ENCODE measurements around the gene CD300E. TPM values are rescaled to one million over a fixed set of nuclear protein-coding genes. Genes with fewer than 3 reads are reported as not detected.

CD300E gene
- polyA plus RNA-seq, 1 donor from 2014 or later, result not detected

- no peaks in the 10 kb centered on the region for H3K27me3 ChIP-seq (ENCODE audit: insufficient read depth, low read depth, low read length)
Observed at GRCh38 chr17:74658620-74659019, 35.1 kb upstream of the CD300E start.

DNA sequence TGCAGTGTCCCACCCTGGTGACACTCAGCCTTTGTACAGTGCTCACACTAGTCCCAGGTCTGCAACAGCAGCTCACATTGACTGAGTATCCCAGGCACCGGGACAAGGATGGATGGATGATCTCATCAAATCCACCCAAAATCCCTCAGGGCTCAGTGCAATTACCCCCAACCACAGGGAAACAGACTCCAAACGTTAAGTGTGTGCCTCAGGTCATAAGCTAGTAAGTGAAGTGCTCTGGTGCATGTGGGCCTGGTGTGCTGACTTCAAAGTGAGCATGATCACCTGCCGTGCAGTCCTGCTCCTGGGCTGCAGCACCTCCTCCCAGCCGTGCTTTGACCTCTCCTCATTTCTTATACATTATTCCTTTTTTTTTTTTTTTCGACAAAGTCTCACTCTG, 31.2 kb upstream of the CD300E start:
- H2AFZ ChIP-seq (ENCODE audit: low read depth, low read length), result no peak overlapping the region
- H3F3A ChIP-seq (ENCODE audit: insufficient read depth, low read length, poor library complexity, severe bottlenecking), result no peaks in the 10 kb centered on the region
- H3K4me2 ChIP-seq (ENCODE audit: low read length), result no peak overlapping the region
- peaks cover 12% of the 10 kb centered on the region for H3K27me3 ChIP-seq (ENCODE audit: insufficient read depth, low read depth, low read length)
- H3K9ac ChIP-seq (ENCODE audit: low read length), result no peak overlapping the region
- no peaks in the 10 kb centered on the region for H4K20me1 ChIP-seq (ENCODE audit: insufficient read depth)
- H3K4me3 ChIP-seq (ENCODE audit: low read length), result no peak overlapping the region
- no peaks in the 10 kb centered on the region for H3K9me2 ChIP-seq (ENCODE audit: insufficient read depth, low read length)
- no peaks in the 10 kb centered on the region for H3K36me3 ChIP-seq (ENCODE audit: insufficient read depth, low read length)
- H3K9me3 ChIP-seq (ENCODE audit: low read length), result no peaks in the 10 kb centered on the region
- no peak overlapping the region for H3K27ac ChIP-seq (ENCODE audit: low read length)
- H3K79me2 ChIP-seq (replicated peaks; ENCODE audit: insufficient read depth, low read length), result no peaks in the 10 kb centered on the region
- no peak for TF ChIP-seq MXI1 (conservative IDR thresholded peaks at IDR 0.05; ENCODE audit: poor library complexity, severe bottlenecking)
- no peak for TF ChIP-seq RAD21 (conservative IDR thresholded peaks at IDR 0.05)
- no peak for TF ChIP-seq REST (IDR thresholded peaks at IDR 0.05; ENCODE audit: borderline replicate concordance)
- no peak for TF ChIP-seq EP300 (conservative IDR thresholded peaks at IDR 0.05; ENCODE audit: poor library complexity, severe bottlenecking)
- TF ChIP-seq TAF1 (IDR thresholded peaks at IDR 0.05; ENCODE audit: low read depth), result no peak
- TF ChIP-seq POLR2AphosphoS5 (IDR thresholded peaks at IDR 0.05), result no peak
- TF ChIP-seq SMC3 (conservative IDR thresholded peaks at IDR 0.05; ENCODE audit: poor library complexity), result no peak
- TF ChIP-seq EZH2 (IDR thresholded peaks at IDR 0.05; ENCODE audit: borderline replicate concordance, insufficient read depth, low read length, poor library complexity, severe bottlenecking), result no peak

More at GRCh38 chr17:74658620-74659019, 35.1 kb upstream of the CD300E start:
- Histone ChIP-seq H3F3A (ENCODE audit: insufficient read depth, low read length, poor library complexity, severe bottlenecking) (no peaks in the 10 kb centered on the region), H4K20me1 (ENCODE audit: insufficient read depth) (no peaks in the 10 kb centered on the region), H2AFZ (ENCODE audit: low read depth, low read length) (no peak overlapping the region), H3K9me3 (ENCODE audit: low read length) (no peaks in the 10 kb centered on the region), H3K4me2 (ENCODE audit: low read length) (no peak overlapping the region), H3K79me2 (replicated peaks; ENCODE audit: insufficient read depth, low read length) (no peaks in the 10 kb centered on the region), H3K27ac (ENCODE audit: low read length) (no peak overlapping the region), H3K9ac (ENCODE audit: low read length) (no peak overlapping the region), H3K9me2 (ENCODE audit: insufficient read depth, low read length) (no peaks in the 10 kb centered on the region), H3K36me3 (ENCODE audit: insufficient read depth, low read length) (no peaks in the 10 kb centered on the region), H3K4me3 (ENCODE audit: low read length) (no peak overlapping the region)
- TF ChIP-seq RAD21 (conservative IDR thresholded peaks at IDR 0.05) (no peak), SMC3 (conservative IDR thresholded peaks at IDR 0.05; ENCODE audit: poor library complexity) (no peak), POLR2AphosphoS5 (IDR thresholded peaks at IDR 0.05) (no peak), MXI1 (conservative IDR thresholded peaks at IDR 0.05; ENCODE audit: poor library complexity, severe bottlenecking) (no peak), CTCF (IDR thresholded peaks at IDR 0.05; ENCODE audit: poor library complexity, severe bottlenecking) (no peak), TAF1 (IDR thresholded peaks at IDR 0.05; ENCODE audit: low read depth) (no peak), EZH2 (IDR thresholded peaks at IDR 0.05; ENCODE audit: borderline replicate concordance, insufficient read depth, low read length, poor library complexity, severe bottlenecking) (no peak), REST (IDR thresholded peaks at IDR 0.05; ENCODE audit: borderline replicate concordance) (no peak), EP300 (conservative IDR thresholded peaks at IDR 0.05; ENCODE audit: poor library complexity, severe bottlenecking) (no peak)
